ENCODE measurements around the gene JADE2.
A peak's percentile ranks its signal among the peaks of the same experiment; 100 is the strongest.

JADE2 gene

DNA sequence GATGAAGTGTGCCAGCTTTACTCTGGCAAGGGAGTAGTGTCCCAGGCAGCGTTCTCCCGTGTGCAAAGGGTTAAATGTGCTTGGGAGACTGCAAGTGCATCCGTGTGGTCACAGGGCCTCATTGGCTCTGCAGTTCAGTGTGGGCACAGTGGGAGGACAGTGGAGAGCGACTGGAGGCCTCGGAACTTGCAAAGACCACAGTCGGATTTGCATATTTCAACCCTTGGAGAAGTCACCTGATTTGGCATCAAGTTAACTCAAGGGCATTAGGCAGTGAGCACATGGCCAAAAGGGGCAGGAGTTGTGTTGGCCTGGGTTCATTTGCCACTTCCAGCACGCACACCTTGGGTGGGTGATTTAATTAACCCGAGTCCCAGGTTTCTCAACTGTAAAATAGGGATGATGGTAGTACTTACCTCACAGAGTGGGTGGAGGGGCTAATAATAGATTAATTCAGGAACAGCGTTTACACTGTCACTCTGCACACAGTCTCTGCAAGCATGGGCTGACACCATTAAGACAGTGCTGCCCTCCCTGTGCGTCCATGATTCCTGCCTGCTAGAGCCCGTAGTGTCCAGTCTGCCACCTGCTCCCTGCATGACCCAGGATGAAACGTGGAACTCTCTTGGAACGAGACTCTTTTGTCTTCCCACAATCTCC, 22.7 kb downstream of the JADE2 start:
- Histone ChIP-seq H3F3A (ENCODE audit: insufficient read depth, low read length) (no peaks in the 10 kb centered on the region), H3K9me3 (ENCODE audit: low read length) (no peaks in the 10 kb centered on the region), H3K27me3 (ENCODE audit: insufficient read depth, low read length) (no peaks in the 10 kb centered on the region), H3K9ac (ENCODE audit: low read length) (peak overlapping the region; percentile 12; the same call in 1 of the 2 replicates), H3K79me2 (ENCODE audit: insufficient read depth, low read length) (no peaks in the 10 kb centered on the region), H4K20me1 (ENCODE audit: insufficient read depth, low read length) (no peaks in the 10 kb centered on the region), H3K36me3 (ENCODE audit: insufficient read depth, low read length) (peaks cover 36% of the 10 kb centered on the region; the same call in 1 of the 2 replicates), H3K4me3 (ENCODE audit: low read depth, low read length, poor library complexity, severe bottlenecking) (no peak overlapping the region), H3K4me2 (ENCODE audit: low read length) (peak overlapping the region; percentile 20; the same call in 1 of the 2 replicates), H3K9me2 (ENCODE audit: low read depth, low read length) (no peaks in the 10 kb centered on the region), H2AFZ (ENCODE audit: low read length) (no peak overlapping the region), H3K27ac (ENCODE audit: low read depth, low read length, poor library complexity, severe bottlenecking) (peak overlapping the region; percentile 98), H3K4me1 (ENCODE audit: insufficient read depth, low read length, severe bottlenecking) (peaks cover 88% of the 10 kb centered on the region)
- TF ChIP-seq, protein P1, sequence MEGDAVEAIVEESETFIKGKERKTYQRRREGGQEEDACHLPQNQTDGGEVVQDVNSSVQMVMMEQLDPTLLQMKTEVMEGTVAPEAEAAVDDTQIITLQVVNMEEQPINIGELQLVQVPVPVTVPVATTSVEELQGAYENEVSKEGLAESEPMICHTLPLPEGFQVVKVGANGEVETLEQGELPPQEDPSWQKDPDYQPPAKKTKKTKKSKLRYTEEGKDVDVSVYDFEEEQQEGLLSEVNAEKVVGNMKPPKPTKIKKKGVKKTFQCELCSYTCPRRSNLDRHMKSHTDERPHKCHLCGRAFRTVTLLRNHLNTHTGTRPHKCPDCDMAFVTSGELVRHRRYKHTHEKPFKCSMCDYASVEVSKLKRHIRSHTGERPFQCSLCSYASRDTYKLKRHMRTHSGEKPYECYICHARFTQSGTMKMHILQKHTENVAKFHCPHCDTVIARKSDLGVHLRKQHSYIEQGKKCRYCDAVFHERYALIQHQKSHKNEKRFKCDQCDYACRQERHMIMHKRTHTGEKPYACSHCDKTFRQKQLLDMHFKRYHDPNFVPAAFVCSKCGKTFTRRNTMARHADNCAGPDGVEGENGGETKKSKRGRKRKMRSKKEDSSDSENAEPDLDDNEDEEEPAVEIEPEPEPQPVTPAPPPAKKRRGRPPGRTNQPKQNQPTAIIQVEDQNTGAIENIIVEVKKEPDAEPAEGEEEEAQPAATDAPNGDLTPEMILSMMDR (IDR thresholded peaks at IDR 0.05; ENCODE audit: low read length), result no peak
- no peak for TF ChIP-seq EZH2 (IDR thresholded peaks at IDR 0.05; ENCODE audit: borderline replicate concordance, low read length)

DNA sequence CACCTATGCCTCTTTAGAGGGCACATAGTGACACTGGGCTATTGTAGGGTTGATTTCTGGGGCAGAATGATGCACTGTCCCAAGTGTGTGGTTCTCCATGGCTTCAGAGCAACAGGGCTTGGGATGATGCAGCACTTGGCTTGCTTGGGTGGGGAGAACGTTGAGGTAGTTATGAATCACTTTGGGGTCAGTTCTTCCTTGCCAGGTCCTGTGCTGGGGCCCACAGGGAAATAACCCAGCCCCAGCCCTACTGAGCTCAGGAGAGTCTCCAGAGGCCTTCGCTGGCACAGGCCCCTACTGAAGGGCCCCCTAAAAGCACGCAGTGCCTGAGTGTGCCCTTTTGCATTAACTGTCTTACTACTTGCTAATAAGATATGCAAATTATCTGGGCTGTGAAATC, 24.2 kb downstream of the JADE2 start:
- Histone ChIP-seq H3K9me3 (ENCODE audit: low read length) (no peaks in the 10 kb centered on the region), H3K4me3 (ENCODE audit: low read depth, low read length, poor library complexity, severe bottlenecking) (no peak overlapping the region), H3K4me2 (ENCODE audit: low read length) (peak overlapping the region; percentile 48; the same call in 1 of the 2 replicates), H3K36me3 (ENCODE audit: insufficient read depth, low read length) (peaks cover 44% of the 10 kb centered on the region; the same call in 1 of the 2 replicates), H3K9ac (ENCODE audit: low read length) (peak overlapping the region; percentile 55; the same call in 1 of the 2 replicates), H3K27ac (ENCODE audit: low read depth, low read length, poor library complexity, severe bottlenecking) (peak overlapping the region; percentile 98), H4K20me1 (ENCODE audit: insufficient read depth, low read length) (no peaks in the 10 kb centered on the region), H3F3A (ENCODE audit: insufficient read depth, low read length) (no peaks in the 10 kb centered on the region), H3K79me2 (ENCODE audit: insufficient read depth, low read length) (no peaks in the 10 kb centered on the region), H3K27me3 (ENCODE audit: insufficient read depth, low read length) (no peaks in the 10 kb centered on the region), H3K4me1 (ENCODE audit: insufficient read depth, low read length, severe bottlenecking) (peaks cover 88% of the 10 kb centered on the region), H3K9me2 (ENCODE audit: low read depth, low read length) (no peaks in the 10 kb centered on the region), H2AFZ (ENCODE audit: low read length) (no peak overlapping the region)
- no peak for TF ChIP-seq EZH2 (IDR thresholded peaks at IDR 0.05; ENCODE audit: borderline replicate concordance, low read length)
- TF ChIP-seq, protein P1 (IDR thresholded peaks at IDR 0.05; ENCODE audit: low read length), result no peak

DNA sequence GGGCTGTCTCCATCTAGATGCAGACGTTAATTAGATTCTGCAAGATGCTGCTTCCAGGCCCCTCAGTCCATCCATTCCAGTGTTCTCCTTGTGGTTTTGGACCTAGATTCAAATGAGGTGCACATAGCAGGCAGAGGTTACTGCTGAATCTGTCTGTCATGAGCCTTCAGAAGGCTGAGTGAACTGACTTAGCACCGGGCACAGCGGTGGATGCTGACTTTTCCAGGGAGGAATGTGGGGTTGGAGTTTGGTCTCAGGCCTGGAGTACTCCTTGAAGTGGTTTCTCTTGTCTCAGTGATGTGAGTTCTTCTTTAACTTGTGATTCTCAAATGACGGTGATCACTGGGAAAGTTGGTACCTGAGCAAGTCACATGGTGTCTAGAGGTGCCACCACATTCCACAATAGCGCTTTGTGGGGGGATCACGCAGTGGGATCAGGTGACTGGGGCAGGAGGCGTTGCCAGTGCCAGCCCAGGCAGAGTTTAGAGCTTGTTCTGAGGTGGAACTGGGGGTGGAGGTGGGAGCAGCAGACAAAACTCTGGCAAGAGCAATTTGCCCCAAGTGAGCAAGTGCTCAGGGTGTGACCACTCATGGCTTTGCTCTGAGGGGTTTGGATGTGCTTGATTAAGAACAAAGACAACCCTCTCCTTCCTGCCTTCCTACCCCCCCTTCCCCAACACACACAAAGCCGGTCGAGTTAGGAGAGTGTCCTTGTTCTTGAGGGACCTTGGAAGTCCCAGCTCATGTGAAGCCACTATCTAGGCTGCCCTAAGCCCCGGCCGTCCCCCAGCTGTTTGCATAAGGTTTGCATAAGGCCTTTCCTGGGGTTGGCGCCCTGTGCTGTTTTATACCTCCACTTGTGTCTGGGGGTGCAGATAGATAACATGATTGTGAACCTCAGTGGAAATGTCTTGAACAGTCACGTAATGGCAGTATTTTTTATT, 25.1 kb downstream of the JADE2 start:
- Histone ChIP-seq H3K9me3 (ENCODE audit: low read length) (no peaks in the 10 kb centered on the region), H3K27me3 (ENCODE audit: insufficient read depth, low read length) (no peaks in the 10 kb centered on the region), H3F3A (ENCODE audit: insufficient read depth, low read length) (no peaks in the 10 kb centered on the region), H3K27ac (ENCODE audit: low read depth, low read length, poor library complexity, severe bottlenecking) (peak overlapping the region; percentile 98), H2AFZ (ENCODE audit: low read length) (no peak overlapping the region), H3K79me2 (ENCODE audit: insufficient read depth, low read length) (no peaks in the 10 kb centered on the region), H3K9ac (ENCODE audit: low read length) (peak overlapping the region; percentile 55; the same call in 1 of the 2 replicates), H4K20me1 (ENCODE audit: insufficient read depth, low read length) (no peaks in the 10 kb centered on the region), H3K36me3 (ENCODE audit: insufficient read depth, low read length) (peaks cover 44% of the 10 kb centered on the region; the same call in 1 of the 2 replicates), H3K9me2 (ENCODE audit: low read depth, low read length) (no peaks in the 10 kb centered on the region), H3K4me1 (ENCODE audit: insufficient read depth, low read length, severe bottlenecking) (peaks cover 88% of the 10 kb centered on the region), H3K4me3 (ENCODE audit: low read depth, low read length, poor library complexity, severe bottlenecking) (no peak overlapping the region), H3K4me2 (ENCODE audit: low read length) (peak overlapping the region; percentile 48; the same call in 1 of the 2 replicates)
- TF ChIP-seq EZH2 (IDR thresholded peaks at IDR 0.05; ENCODE audit: borderline replicate concordance, low read length), result no peak
- TF ChIP-seq, protein P1 (IDR thresholded peaks at IDR 0.05; ENCODE audit: low read length), result no peak

Measured in OCI-LY1 (cell line).